ENCODE results near the gene FNDC1.
A peak's percentile ranks its signal among the peaks of the same experiment; 100 is the strongest.

The FNDC1 gene

GRCh38 chr6:159203304-159204005, 34.3 kb downstream of the FNDC1 start:
- Mint-ChIP-seq H3K4me3 (no peak overlapping the region), H3K4me1 (no peaks in the 10 kb centered on the region), H3K27me3 (peaks cover 14% of the 10 kb centered on the region), H3K27ac (no peak overlapping the region), H3K36me3 (no peaks in the 10 kb centered on the region), H3K9me3 (no peaks in the 10 kb centered on the region)
- ATAC-seq (ENCODE audit: low read depth): no peak
- no peak for DNase-seq (ENCODE audit: low spot score in 2 of 2)

- no peak for ATAC-seq (ENCODE audit: low read depth)
- no peak overlapping the region for H3K4me3 Mint-ChIP-seq
- no peaks in the 10 kb centered on the region for H3K36me3 Mint-ChIP-seq
- no peaks in the 10 kb centered on the region for H3K4me1 Mint-ChIP-seq
- H3K27me3 Mint-ChIP-seq: peaks cover 13% of the 10 kb centered on the region
- peak overlapping the region; percentile 19 for H3K27ac Mint-ChIP-seq
- H3K9me3 Mint-ChIP-seq: no peaks in the 10 kb centered on the region
- no peak for DNase-seq (ENCODE audit: low spot score in 2 of 2)
Measured at GRCh38 chr6:159204605-159205004, 35.4 kb downstream of the FNDC1 start.

DNA sequence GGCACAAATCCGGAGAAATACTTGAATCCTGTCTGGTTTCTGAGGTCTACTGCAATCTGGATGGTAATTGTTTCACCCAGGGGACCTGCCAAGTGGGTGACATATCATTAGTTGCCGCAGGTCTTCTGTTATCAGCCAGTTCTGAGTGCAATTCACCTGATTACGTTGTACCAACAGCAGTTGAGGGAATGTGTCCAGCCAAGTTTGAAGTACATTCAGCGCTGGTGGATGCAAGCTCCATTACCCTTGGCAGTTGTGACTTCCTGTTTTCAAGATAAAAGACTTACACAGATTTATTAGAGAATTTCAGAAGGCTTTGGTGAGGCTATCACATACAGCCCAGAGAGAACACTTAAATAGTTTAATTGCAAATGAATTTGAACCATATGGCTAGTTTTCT, 42.8 kb downstream of the FNDC1 start:
- no peak overlapping the region for H3K4me3 Mint-ChIP-seq
- no peaks in the 10 kb centered on the region for H3K9me3 Mint-ChIP-seq
- H3K27me3 Mint-ChIP-seq: peaks cover 8% of the 10 kb centered on the region
- H3K4me1 Mint-ChIP-seq: peaks cover 2% of the 10 kb centered on the region
- DNase-seq (ENCODE audit: low spot score in 2 of 2): no peak
- peak; percentile 35 for ATAC-seq (ENCODE audit: low read depth)
- H3K36me3 Mint-ChIP-seq: no peaks in the 10 kb centered on the region
- H3K27ac Mint-ChIP-seq: no peak overlapping the region

DNA sequence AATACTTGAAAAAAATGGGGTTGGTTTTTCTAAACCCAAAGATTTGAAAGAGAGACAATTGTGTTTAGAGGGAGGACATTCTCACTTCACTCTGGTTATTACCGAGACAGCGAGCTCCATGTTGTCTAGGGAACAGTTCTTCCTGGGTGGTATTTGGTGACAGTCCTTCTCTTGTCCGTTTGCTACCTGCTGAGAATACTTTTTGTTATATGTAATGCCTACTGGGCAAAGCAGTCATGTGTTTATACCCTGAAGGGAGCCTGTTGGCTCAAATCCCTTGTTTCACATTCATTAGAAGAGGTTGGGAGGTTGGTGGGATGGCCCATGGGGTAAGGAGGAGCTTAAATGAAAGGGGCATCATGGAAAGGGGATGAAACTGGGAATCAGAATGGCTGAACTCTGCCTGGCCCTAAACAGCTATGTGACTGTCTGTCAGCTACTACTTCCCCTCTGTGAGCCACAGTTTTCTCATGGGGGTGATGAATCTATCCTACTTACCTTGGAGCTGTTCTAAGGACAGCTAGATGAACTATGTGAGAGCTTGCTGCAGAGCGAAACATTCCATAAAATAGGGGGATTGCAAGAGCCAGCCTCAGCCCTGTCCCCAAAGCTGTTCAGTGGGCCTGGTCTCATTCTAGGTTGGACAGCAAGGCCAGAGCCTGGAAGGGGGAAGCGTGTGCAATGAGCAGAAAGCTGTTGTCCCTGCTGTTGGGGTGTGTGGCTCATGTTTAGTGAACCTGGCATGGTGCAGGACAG, 43.5 kb downstream of the FNDC1 start:
- Mint-ChIP-seq H3K36me3 (no peaks in the 10 kb centered on the region), H3K9me3 (no peaks in the 10 kb centered on the region), H3K4me3 (no peak overlapping the region), H3K27ac (peak overlapping the region; percentile 12), H3K4me1 (peaks cover 6% of the 10 kb centered on the region), H3K27me3 (peaks cover 10% of the 10 kb centered on the region)
- ATAC-seq (ENCODE audit: low read depth): no peak
- no peak for DNase-seq (ENCODE audit: low spot score in 2 of 2)

- H3K9me3 Mint-ChIP-seq: no peaks in the 10 kb centered on the region
- peaks cover 14% of the 10 kb centered on the region for H3K27me3 Mint-ChIP-seq
- H3K4me3 Mint-ChIP-seq: no peak overlapping the region
- no peaks in the 10 kb centered on the region for H3K36me3 Mint-ChIP-seq
- H3K4me1 Mint-ChIP-seq: peaks cover 10% of the 10 kb centered on the region
- H3K27ac Mint-ChIP-seq: no peak overlapping the region
- no peak for ATAC-seq (ENCODE audit: low read depth)
- DNase-seq (ENCODE audit: low spot score in 2 of 2): no peak
Measured at GRCh38 chr6:159213405-159213804, 44.2 kb downstream of the FNDC1 start.

GRCh38 chr6:159214281-159214680, 45.1 kb downstream of the FNDC1 start:
- Mint-ChIP-seq H3K4me1 (peaks cover 10% of the 10 kb centered on the region), H3K36me3 (no peaks in the 10 kb centered on the region), H3K27me3 (peaks cover 18% of the 10 kb centered on the region), H3K27ac (no peak overlapping the region), H3K4me3 (no peak overlapping the region), H3K9me3 (no peaks in the 10 kb centered on the region)
- DNase-seq (ENCODE audit: low spot score in 2 of 2): no peak
- ATAC-seq (ENCODE audit: low read depth): no peak

DNA sequence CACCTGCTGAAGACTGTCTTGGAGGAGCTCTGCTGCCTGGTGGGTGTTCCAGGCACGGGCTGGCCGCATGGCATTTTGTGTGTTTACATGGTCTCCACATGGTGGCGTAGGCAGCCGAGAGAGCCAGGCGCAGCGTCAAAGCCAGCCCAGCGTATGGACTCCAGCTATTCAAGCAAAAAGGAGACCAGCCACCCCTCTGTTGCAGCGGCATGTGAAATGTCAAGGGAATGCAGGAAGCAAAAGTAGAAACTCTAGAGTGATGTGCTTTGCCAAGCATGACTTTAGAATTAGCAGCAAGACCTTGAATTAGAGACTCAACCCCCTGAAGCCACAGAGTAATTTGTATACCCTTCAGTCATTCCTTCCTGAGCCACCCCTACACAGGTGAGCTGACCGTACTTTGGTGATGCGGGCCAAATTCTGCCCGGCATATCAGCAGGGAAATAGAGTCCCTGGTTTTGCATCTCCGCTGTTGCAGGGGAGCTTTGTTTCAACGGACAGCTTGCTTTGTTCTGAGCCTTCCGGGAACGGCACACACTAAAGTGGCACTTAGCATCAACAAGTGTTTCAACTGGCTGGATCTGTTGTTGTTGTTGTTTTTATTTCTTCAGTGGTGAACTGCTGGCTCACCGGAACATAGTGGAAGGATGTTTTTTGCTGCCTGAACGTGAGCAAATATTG, 48.5 kb downstream of the FNDC1 start:
- DNase-seq (ENCODE audit: low spot score in 2 of 2): peak; percentile 20 to 30
- Mint-ChIP-seq H3K27ac (no peak overlapping the region), H3K4me1 (peaks cover 13% of the 10 kb centered on the region), H3K36me3 (no peaks in the 10 kb centered on the region), H3K27me3 (peaks cover 21% of the 10 kb centered on the region), H3K4me3 (peak overlapping the region; percentile 66), H3K9me3 (no peaks in the 10 kb centered on the region)
- ATAC-seq (ENCODE audit: low read depth): peak; percentile 80

GRCh38 chr6:159220093-159220492, 50.9 kb downstream of the FNDC1 start:
- Mint-ChIP-seq H3K4me3 (no peak overlapping the region), H3K27ac (no peak overlapping the region), H3K27me3 (peaks cover 26% of the 10 kb centered on the region), H3K36me3 (no peaks in the 10 kb centered on the region), H3K4me1 (peaks cover 15% of the 10 kb centered on the region), H3K9me3 (no peaks in the 10 kb centered on the region)
- DNase-seq (ENCODE audit: low spot score in 2 of 2) (no peak), ATAC-seq (ENCODE audit: low read depth) (no peak)

- Mint-ChIP-seq H3K4me3 (no peak overlapping the region), H3K4me1 (peaks cover 15% of the 10 kb centered on the region), H3K27ac (no peak overlapping the region), H3K9me3 (no peaks in the 10 kb centered on the region), H3K27me3 (peaks cover 29% of the 10 kb centered on the region), H3K36me3 (no peaks in the 10 kb centered on the region)
- ATAC-seq (ENCODE audit: low read depth) (no peak), DNase-seq (ENCODE audit: low spot score in 2 of 2) (no peak)
Measured at GRCh38 chr6:159221486-159222170, 52.4 kb downstream of the FNDC1 start.

GRCh38 chr6:159224452-159224851, 55.3 kb downstream of the FNDC1 start:
- no peak for DNase-seq (ENCODE audit: low spot score in 2 of 2)
- Mint-ChIP-seq H3K27ac (no peak overlapping the region), H3K36me3 (no peaks in the 10 kb centered on the region), H3K4me3 (no peak overlapping the region), H3K27me3 (peaks cover 16% of the 10 kb centered on the region), H3K4me1 (peaks cover 5% of the 10 kb centered on the region), H3K9me3 (no peaks in the 10 kb centered on the region)
- no peak for ATAC-seq (ENCODE audit: low read depth)

DNA sequence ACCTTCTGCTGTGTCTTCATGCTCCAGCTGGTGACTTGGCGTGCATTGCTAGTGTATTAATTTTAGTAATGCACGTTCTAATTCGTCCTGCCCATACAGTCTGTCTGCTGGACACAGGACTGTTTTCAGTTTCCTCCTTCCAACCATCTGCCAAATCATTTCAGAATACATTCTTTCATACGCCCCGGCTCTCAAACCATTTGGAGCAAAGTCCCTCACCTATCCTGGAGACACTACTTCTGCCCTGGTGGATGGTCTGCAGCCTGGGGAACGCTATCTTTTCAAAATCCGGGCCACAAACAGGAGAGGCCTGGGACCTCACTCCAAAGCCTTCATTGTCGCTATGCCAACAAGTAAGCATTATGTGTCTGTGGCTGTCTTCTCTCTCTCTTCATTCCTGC, 60.5 kb downstream of the FNDC1 start:
- Mint-ChIP-seq H3K27ac (no peak overlapping the region), H3K36me3 (peaks cover 2% of the 10 kb centered on the region), H3K27me3 (peaks cover 11% of the 10 kb centered on the region), H3K4me1 (peaks cover 3% of the 10 kb centered on the region), H3K4me3 (no peak overlapping the region), H3K9me3 (no peaks in the 10 kb centered on the region)
- DNase-seq (ENCODE audit: low spot score in 2 of 2) (no peak), ATAC-seq (ENCODE audit: low read depth) (no peak)

DNA sequence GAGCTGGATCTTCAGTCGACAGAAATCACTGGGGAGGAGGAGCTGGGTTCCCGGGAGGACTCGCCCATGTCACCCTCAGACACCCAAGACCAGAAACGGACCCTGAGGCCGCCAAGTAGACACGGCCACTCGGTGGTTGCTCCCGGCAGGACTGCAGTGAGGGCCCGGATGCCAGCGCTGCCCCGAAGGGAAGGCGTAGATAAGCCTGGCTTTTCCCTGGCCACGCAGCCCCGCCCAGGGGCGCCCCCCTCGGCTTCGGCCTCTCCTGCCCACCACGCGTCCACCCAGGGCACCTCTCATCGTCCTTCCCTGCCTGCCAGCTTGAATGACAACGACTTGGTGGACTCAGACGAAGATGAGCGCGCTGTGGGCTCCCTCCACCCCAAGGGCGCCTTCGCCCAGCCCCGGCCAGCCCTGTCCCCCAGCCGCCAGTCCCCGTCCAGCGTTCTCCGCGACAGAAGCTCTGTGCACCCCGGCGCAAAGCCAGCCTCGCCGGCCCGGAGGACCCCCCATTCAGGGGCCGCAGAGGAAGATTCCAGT, 63.0 kb downstream of the FNDC1 start:
- no peak for DNase-seq (ENCODE audit: low spot score in 2 of 2)
- no peaks in the 10 kb centered on the region for H3K9me3 Mint-ChIP-seq
- no peak overlapping the region for H3K27ac Mint-ChIP-seq
- no peak for ATAC-seq (ENCODE audit: low read depth)
- H3K27me3 Mint-ChIP-seq: peaks cover 11% of the 10 kb centered on the region
- peaks cover 2% of the 10 kb centered on the region for H3K36me3 Mint-ChIP-seq
- H3K4me3 Mint-ChIP-seq: no peak overlapping the region
- H3K4me1 Mint-ChIP-seq: peaks cover 3% of the 10 kb centered on the region

DNA sequence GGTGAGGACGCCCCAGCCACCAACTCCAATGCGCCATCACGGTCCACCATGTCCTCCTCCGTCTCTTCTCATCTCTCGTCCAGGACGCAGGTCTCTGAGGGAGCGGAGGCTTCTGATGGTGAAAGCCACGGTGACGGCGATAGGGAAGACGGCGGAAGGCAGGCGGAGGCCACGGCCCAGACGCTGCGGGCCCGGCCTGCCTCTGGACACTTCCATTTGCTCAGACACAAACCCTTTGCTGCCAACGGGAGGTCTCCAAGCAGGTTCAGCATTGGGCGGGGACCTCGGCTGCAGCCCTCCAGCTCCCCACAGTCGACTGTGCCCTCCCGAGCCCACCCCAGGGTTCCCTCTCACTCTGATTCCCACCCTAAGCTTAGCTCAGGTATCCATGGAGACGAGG, 63.6 kb downstream of the FNDC1 start:
- Mint-ChIP-seq H3K4me3 (no peak overlapping the region), H3K27me3 (peaks cover 13% of the 10 kb centered on the region), H3K36me3 (peaks cover 2% of the 10 kb centered on the region)

More for the DNA sequence above, 63.6 kb downstream of the FNDC1 start:
- H3K27ac Mint-ChIP-seq: no peak overlapping the region
- ATAC-seq (ENCODE audit: low read depth) (no peak), DNase-seq (ENCODE audit: low spot score in 2 of 2) (no peak)
- H3K9me3 Mint-ChIP-seq: no peaks in the 10 kb centered on the region
- peaks cover 3% of the 10 kb centered on the region for H3K4me1 Mint-ChIP-seq
